Keratinocyte (primary cell): ENCODE measurements around the gene ITGBL1. TPM values are rescaled to one million over a fixed set of nuclear protein-coding genes. Genes with fewer than 3 reads are reported as not detected.

Experiments
- DNase-seq: peaks from one replicate; pipeline ENCODE4 v3.0.0-alpha.2; 2011; ENCODE audit warnings: low read depth, missing footprints, low spot score
- FAIRE-seq: peaks from 2 replicates; lab custom pipeline; 2011; peaks lifted over from hg19 to GRCh38; lab: Jason Lieb, UNC
- H2AFZ ChIP-seq: 2 replicates; pipeline ENCODE4 v1.6.0; 2012; ENCODE audit warnings: low read length, control low read depth, inconsistent platforms; ENCODE audit not compliant: control insufficient read depth
- H3K27ac ChIP-seq: 2 replicates; pipeline ENCODE4 v1.5.1; 2011; ENCODE audit warnings: low read length; ENCODE audit not compliant: control insufficient read depth, insufficient read depth
- H3K27me3 ChIP-seq: 3 replicates; pipeline ENCODE4 v1.6.0; 2011; ENCODE audit warnings: low read length; ENCODE audit not compliant: control insufficient read depth, insufficient read depth; ENCODE audit errors: extremely low read depth
- H3K36me3 ChIP-seq, 2 experiments: 2 replicates in 1 of 2; 3 replicates in 1 of 2; pipeline ENCODE4 v1.5.1; 2011; ENCODE audit warnings: low read length in 2 of 2, mild to moderate bottlenecking in 1 of 2; ENCODE audit not compliant: control insufficient read depth in 2 of 2, insufficient read depth in 2 of 2; ENCODE audit errors: extremely low read depth in 1 of 2
- H3K4me1 ChIP-seq: 3 replicates; pipeline ENCODE4 v1.5.1; 2011; ENCODE audit warnings: low read length; ENCODE audit not compliant: control insufficient read depth, insufficient read depth; ENCODE audit errors: extremely low read depth
- H3K4me2 ChIP-seq: 3 replicates; pipeline ENCODE4 v1.6.0; 2011; ENCODE audit warnings: low read depth, low read length; ENCODE audit not compliant: control insufficient read depth, insufficient read depth; ENCODE audit errors: extremely low read depth
- H3K4me3 ChIP-seq, 3 experiments: fragments of 200-600 bp in 1 of 3; sonication (generic) in 1 of 3; 2 replicates in 2 of 3; 3 replicates in 1 of 3; pipeline ENCODE4 v1.5.1; 2011 to 2016; ENCODE audit warnings: low read length in 3 of 3, mild to moderate bottlenecking in 3 of 3, control low read depth in 2 of 3, inconsistent platforms in 1 of 3, low read depth in 1 of 3, mixed read lengths in 1 of 3, mixed run types in 1 of 3, moderate library complexity in 1 of 3; ENCODE audit not compliant: control insufficient read depth in 2 of 3, insufficient read depth in 2 of 3; ENCODE audit errors: extremely low read depth in 1 of 3
- H3K79me2 ChIP-seq: 2 replicates; pipeline ENCODE4 v1.6.0; 2012; ENCODE audit warnings: low read length; ENCODE audit not compliant: control insufficient read depth, insufficient read depth
- H3K9ac ChIP-seq: 3 replicates; pipeline ENCODE4 v1.6.0; 2011; ENCODE audit warnings: low read length; ENCODE audit not compliant: control insufficient read depth, insufficient read depth; ENCODE audit errors: extremely low read depth
- H3K9me1 ChIP-seq: 3 replicates; pipeline ENCODE4 v1.6.0; 2011; ENCODE audit warnings: low read length; ENCODE audit not compliant: control insufficient read depth, insufficient read depth; ENCODE audit errors: extremely low read depth
- H3K9me3 ChIP-seq: 2 replicates; pipeline ENCODE4 v1.5.1; 2012; ENCODE audit warnings: low read depth, low read length; ENCODE audit not compliant: control insufficient read depth
- H4K20me1 ChIP-seq: 3 replicates; pipeline ENCODE4 v1.6.0; 2011; ENCODE audit warnings: low read length; ENCODE audit not compliant: control insufficient read depth, insufficient read depth; ENCODE audit errors: extremely low read depth
- CTCF ChIP-seq, 3 experiments: IDR thresholded peaks in 1 of 3; conservative IDR thresholded peaks in 1 of 3; optimal IDR thresholded peaks in 1 of 3; 2 replicates in 2 of 3; 3 replicates in 1 of 3; pipeline versions ENCODE3 to v1.5.1; 2011; ENCODE audit warnings: low read length in 3 of 3, mild to moderate bottlenecking in 3 of 3, moderate library complexity in 2 of 3, control low read depth in 1 of 3, inconsistent platforms in 1 of 3; ENCODE audit not compliant: insufficient read depth in 2 of 3; ENCODE audit errors: extremely low read depth in 1 of 3
- EZH2 ChIP-seq: IDR thresholded peaks from one replicate; pipeline ENCODE4 v1.6.1; 2012; ENCODE audit warnings: inconsistent platforms, mild to moderate bottlenecking, low read length, moderate library complexity
- dilution Hi-C: fragments of 300-500 bp; cut with MboI; formaldehyde crosslinking; loops from one replicate; pipeline ENCODE4 v1.7.0; 2020; ENCODE audit warnings: low sequenced_read_pairs; ENCODE audit not compliant: extremely low pct_ligation_motif_present
- polyA plus RNA-seq, 5 experiments: library from polyadenylated mRNA; depleted of rRNA in 3 of 5; stranded (reverse) in 3 of 5; stranded (forward) in 1 of 5; unstranded in 1 of 5; fragments of >200 nt; gene quantifications; 1 replicate in 1 of 5; 2 replicates in 3 of 5; 3 replicates in 1 of 5; pipeline versions ENCODE4 v1.2.1 to v1.2.3, GENCODE V29; 2011 to 2012; ENCODE audit warnings: missing spikeins in 2 of 5, low read depth in 1 of 5, low replicate concordance in 1 of 5

The ITGBL1 gene
- polyA plus RNA-seq, 1 donor (not counting 4 experiments of a cell fraction or from before 2014, with no cell fraction given): 2.1 TPM

GRCh38 chr13:101717353-101717752, 264.9 kb downstream of the ITGBL1 start:
- no peak overlapping the region for H3K4me3 ChIP-seq
- H3K9me3 ChIP-seq: no peaks in the 10 kb centered on the region
- no peak for FAIRE-seq

GRCh38 chr13:101718496-101718895, 266.0 kb downstream of the ITGBL1 start:
- no peak for TF ChIP-seq CTCF (optimal IDR thresholded peaks at IDR 0.05 in 1 of 3, IDR thresholded peaks at IDR 0.05 in 1 of 3, conservative IDR thresholded peaks at IDR 0.05 in 1 of 3; ENCODE audit: extremely low read depth in 1 of 3, insufficient read depth in 2 of 3, low read length in 3 of 3)
- TF ChIP-seq EZH2: no peak
- Histone ChIP-seq H3K4me1 (no peaks in the 10 kb centered on the region), H3K27me3 (no peaks in the 10 kb centered on the region), H3K4me3 (no peak overlapping the region), H4K20me1 (no peaks in the 10 kb centered on the region), H2AFZ (no peak overlapping the region), H3K9me1 (no peaks in the 10 kb centered on the region), H3K36me3 (no peaks in the 10 kb centered on the region), H3K27ac (no peak overlapping the region), H3K9ac (no peak overlapping the region), H3K79me2 (no peaks in the 10 kb centered on the region), H3K4me2 (no peak overlapping the region), H3K9me3 (no peaks in the 10 kb centered on the region)
- FAIRE-seq (no peak), DNase-seq (no peak)
- dilution Hi-C loops: no loop called here

More at GRCh38 chr13:101717353-101717752, 264.9 kb downstream of the ITGBL1 start:
- Histone ChIP-seq H3K9me1 (no peaks in the 10 kb centered on the region), H3K36me3 (no peaks in the 10 kb centered on the region), H3K9ac (no peak overlapping the region), H3K4me1 (no peaks in the 10 kb centered on the region), H2AFZ (no peak overlapping the region), H3K4me2 (no peak overlapping the region), H3K79me2 (no peaks in the 10 kb centered on the region), H4K20me1 (no peaks in the 10 kb centered on the region), H3K27ac (no peak overlapping the region), H3K27me3 (no peaks in the 10 kb centered on the region)
- no peak for DNase-seq
- TF ChIP-seq CTCF (optimal IDR thresholded peaks at IDR 0.05 in 1 of 3, IDR thresholded peaks at IDR 0.05 in 1 of 3, conservative IDR thresholded peaks at IDR 0.05 in 1 of 3; ENCODE audit: extremely low read depth in 1 of 3, insufficient read depth in 2 of 3, low read length in 3 of 3): no peak
- TF ChIP-seq EZH2: no peak
- dilution Hi-C loops: no loop called here
